ENCODE measurements around the gene KRT38.
"Not testable (repeated sequence)": the region's sequence is repeated elsewhere in the genome, so short reads cannot be mapped to it uniquely, and the experiment has no call there.

DNA sequence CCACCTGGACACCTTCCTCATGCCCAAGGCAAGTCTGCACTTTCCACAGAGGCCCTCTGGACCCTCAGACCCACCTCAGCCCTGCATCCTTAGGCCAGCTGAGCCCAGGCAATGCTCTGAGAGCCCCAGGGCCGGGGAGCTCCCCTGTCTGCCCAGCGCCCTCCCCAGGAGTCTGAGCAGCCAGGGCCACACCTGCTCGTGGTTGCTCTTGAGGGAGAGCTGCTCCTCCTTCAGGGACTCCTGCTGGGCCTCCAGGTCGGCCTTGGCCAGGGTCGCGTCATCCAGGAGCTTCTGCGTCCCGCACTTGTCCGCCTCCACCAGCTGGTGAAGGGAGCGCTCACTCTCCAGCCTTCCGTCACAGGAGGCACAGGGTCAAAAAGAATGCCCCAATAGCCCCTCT is 18.2 kb downstream of the KRT38 start:
- not testable (repeated sequence) for TF ChIP-seq EP300 (IDR thresholded peaks at IDR 0.05; ENCODE audit: borderline replicate concordance in 1 of 2, low read depth in 2 of 2, low read length in 2 of 2); SIN3A (conservative IDR thresholded peaks at IDR 0.05 in 1 of 2, IDR thresholded peaks at IDR 0.05 in 1 of 2; ENCODE audit: low read depth in 1 of 2, low read length in 2 of 2); POLR2A (IDR thresholded peaks at IDR 0.05; ENCODE audit: control extremely low read depth in 1 of 2, low read depth in 2 of 2, low read length in 2 of 2); CHD1 (IDR thresholded peaks at IDR 0.05; ENCODE audit: low read depth, low read length); NRF1 (IDR thresholded peaks at IDR 0.05; ENCODE audit: low read depth, low read length)
- TF ChIP-seq, protein P1, sequence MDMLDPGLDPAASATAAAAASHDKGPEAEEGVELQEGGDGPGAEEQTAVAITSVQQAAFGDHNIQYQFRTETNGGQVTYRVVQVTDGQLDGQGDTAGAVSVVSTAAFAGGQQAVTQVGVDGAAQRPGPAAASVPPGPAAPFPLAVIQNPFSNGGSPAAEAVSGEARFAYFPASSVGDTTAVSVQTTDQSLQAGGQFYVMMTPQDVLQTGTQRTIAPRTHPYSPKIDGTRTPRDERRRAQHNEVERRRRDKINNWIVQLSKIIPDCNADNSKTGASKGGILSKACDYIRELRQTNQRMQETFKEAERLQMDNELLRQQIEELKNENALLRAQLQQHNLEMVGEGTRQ (IDR thresholded peaks at IDR 0.05; ENCODE audit: low read length) = not testable (repeated sequence)

Data from H1 (cell line).